CD4-positive, alpha-beta T cell treated with Interleukin-15 for 1 hour (primary cell): Measurements from ENCODE around the gene SASS6.

Experiments
- DNase-seq: peaks from one replicate; pipeline ENCODE4 v3.0.0-alpha.2; 2020

Gene SASS6

GRCh38 chr1:100039591-100039990, 93.1 kb downstream of the SASS6 start:
- no peak for DNase-seq

GRCh38 chr1:100038660-100039287, 94.0 kb downstream of the SASS6 start:
- DNase-seq: peak; percentile 86

GRCh38 chr1:100037927-100038659, 94.6 kb downstream of the SASS6 start:
- DNase-seq: peak; percentile 90

- no peak for DNase-seq
Measured at GRCh38 chr1:100037656-100037926, 95.1 kb downstream of the SASS6 start.

GRCh38 chr1:100036718-100037655, 95.7 kb downstream of the SASS6 start:
- no peak for DNase-seq

- no peak for DNase-seq
Measured at GRCh38 chr1:100035214-100035613, 97.5 kb downstream of the SASS6 start.

GRCh38 chr1:100034470-100034869, 98.3 kb downstream of the SASS6 start:
- DNase-seq: no peak
